Measurements from ENCODE around the gene CYSTM1.

CYSTM1 gene

DNA sequence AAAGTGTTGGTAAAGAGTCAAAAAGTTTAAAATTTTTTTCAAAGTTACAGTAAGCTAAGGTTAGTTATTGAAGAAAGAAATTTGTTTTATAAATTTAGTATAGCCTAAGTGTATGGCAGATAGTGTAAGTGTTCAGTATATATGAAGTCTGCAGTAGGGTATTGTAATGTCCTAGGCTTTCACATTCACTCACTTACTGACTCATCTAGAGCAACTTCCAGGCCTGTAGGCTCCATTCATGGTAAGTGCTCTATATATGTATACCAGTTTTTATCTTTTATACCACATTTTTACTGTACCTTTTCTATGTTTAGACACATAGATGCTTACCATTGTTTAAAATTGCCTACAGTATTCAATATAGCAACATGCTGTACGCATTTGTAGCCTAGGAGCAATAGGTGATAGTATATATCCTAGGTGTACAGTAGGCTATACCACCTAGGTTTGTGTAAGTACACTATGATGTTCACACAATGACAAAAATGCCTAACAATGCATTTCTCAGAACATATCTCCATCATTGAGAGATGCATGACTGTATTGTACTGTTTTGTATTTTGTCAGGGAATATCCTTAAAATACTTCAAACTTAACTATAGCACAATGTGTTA, 38.5 kb downstream of the CYSTM1 start:
- Histone ChIP-seq H3K4me1 (ENCODE audit: insufficient read depth, low read length) (no peaks in the 10 kb centered on the region), H3K27me3 (ENCODE audit: insufficient read depth, low read length) (no peaks in the 10 kb centered on the region), H3K9me3 (ENCODE audit: low read length) (no peaks in the 10 kb centered on the region), H3K36me3 (ENCODE audit: insufficient read depth, low read length) (no peaks in the 10 kb centered on the region), H2AFZ (ENCODE audit: low read depth, low read length) (no peak overlapping the region), H3K4me3 (ENCODE audit: low read length) (no peak overlapping the region)

DNA sequence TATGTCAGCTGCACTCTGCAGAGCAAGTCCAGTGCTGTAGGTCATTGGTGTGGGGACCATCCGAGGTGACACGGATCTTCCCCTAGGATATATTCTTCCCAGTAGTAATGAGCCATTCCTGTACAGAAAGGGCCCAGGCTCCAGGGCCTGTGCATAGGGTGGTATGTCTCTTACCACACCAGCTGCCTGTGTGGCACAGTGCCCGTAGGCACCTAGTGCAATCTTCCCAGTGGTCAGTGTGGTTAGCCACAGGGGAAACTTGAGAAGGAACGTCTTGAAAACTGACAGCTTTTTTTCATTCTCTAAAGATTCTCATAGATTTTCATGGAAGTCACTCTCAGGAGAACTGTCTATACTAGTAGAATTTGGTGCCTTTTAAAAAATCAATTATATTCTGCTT, 39.8 kb downstream of the CYSTM1 start:
- H3K4me3 ChIP-seq (ENCODE audit: low read length), result no peak overlapping the region
- no peaks in the 10 kb centered on the region for H3K4me1 ChIP-seq (ENCODE audit: insufficient read depth, low read length)
- H2AFZ ChIP-seq (ENCODE audit: low read depth, low read length), result no peak overlapping the region
- no peaks in the 10 kb centered on the region for H3K27me3 ChIP-seq (ENCODE audit: insufficient read depth, low read length)
- no peaks in the 10 kb centered on the region for H3K36me3 ChIP-seq (ENCODE audit: insufficient read depth, low read length)
- no peaks in the 10 kb centered on the region for H3K9me3 ChIP-seq (ENCODE audit: low read length)

DNA sequence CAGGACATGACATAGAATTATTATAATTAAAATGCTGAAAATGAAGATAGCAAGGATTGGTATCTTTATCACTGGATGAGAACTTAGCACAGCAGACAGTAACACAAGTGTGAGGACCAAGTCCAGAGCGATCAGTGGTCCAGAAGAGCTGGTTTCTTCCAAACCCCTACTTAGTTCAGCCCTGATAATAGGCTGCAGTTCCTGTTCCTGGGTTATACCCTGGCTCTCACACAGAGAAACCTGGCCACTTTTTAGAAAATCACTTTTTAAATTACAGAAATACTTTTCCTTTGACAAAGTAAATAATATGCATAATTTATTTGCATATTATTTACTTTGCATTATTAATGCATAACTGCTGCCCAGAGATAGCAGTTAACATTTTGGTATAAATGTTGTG, 40.3 kb downstream of the CYSTM1 start:
- H2AFZ ChIP-seq (ENCODE audit: low read depth, low read length), result no peak overlapping the region
- no peaks in the 10 kb centered on the region for H3K9me3 ChIP-seq (ENCODE audit: low read length)
- no peak overlapping the region for H3K4me3 ChIP-seq (ENCODE audit: low read length)
- no peaks in the 10 kb centered on the region for H3K4me1 ChIP-seq (ENCODE audit: insufficient read depth, low read length)
- no peaks in the 10 kb centered on the region for H3K27me3 ChIP-seq (ENCODE audit: insufficient read depth, low read length)
- no peaks in the 10 kb centered on the region for H3K36me3 ChIP-seq (ENCODE audit: insufficient read depth, low read length)

DNA sequence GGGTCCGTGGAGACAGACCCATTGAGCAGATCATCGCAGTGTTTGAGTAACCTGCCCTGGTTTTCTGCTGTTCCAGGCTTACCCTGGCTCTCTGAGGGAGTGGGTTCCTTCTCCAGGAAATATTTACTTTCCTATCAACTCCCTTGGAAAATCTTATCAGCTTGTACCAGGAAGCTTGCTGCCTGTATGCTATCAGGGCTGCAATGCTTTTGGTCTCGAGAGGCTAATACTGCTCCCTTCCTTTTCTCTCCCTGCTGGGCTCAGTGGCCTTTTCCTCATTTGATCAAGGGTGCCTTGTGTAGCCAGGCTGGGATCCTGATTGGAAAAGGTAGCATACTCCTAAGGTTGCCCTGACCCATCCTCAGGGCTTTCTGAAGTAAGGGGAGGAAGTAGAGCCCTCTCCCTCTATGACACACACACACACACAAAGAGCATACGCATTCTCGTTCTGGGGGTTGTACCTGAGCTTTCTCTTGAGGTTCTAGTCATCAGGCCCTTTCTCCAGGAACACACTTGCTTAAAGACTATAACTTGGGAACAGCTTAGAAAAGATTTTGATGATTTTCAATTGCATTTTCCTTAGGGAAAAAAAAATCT, 41.6 kb downstream of the CYSTM1 start:
- no peaks in the 10 kb centered on the region for H3K4me1 ChIP-seq (ENCODE audit: insufficient read depth, low read length)
- no peaks in the 10 kb centered on the region for H3K27me3 ChIP-seq (ENCODE audit: insufficient read depth, low read length)
- no peaks in the 10 kb centered on the region for H3K36me3 ChIP-seq (ENCODE audit: insufficient read depth, low read length)
- no peak overlapping the region for H3K4me3 ChIP-seq (ENCODE audit: low read length)
- no peak overlapping the region for H2AFZ ChIP-seq (ENCODE audit: low read depth, low read length)
- no peaks in the 10 kb centered on the region for H3K9me3 ChIP-seq (ENCODE audit: low read length)

DNA sequence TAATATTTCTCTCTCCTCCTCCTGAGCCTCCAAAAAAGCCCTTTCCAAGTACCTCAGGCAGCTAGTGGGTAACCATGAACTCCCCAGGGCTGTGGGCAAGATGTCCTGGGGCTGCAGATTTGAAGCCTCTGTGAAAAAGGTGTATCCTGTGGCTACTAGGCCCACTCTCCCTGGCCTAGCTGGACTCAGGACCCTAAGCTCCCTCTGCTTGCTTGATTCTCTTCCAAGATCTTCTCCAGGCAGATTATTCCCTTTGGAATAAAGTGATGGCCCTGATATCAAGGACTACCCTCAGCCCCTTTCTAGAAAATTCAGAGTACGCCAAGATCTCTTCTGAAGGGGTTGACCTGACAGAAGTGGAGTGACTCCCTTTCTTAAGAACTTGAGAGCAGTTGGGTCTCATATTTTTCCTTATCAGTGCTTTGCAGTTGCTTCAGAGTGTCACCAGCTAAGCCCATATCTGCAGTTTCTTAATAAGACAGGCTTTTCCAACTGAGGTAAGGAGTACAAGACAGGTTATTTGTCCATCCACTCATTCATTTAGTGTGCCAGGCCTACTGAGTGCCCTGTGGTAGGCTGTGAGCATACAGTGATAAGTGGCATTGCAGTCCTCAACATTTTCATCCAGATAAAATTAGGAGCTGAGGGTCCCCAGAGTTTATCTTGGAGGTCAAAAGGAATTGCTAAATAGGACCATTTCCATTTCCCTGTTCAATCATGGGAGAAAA, 42.5 kb downstream of the CYSTM1 start:
- Histone ChIP-seq H3K4me3 (ENCODE audit: low read length) (no peak overlapping the region), H3K27me3 (ENCODE audit: insufficient read depth, low read length) (no peaks in the 10 kb centered on the region), H3K36me3 (ENCODE audit: insufficient read depth, low read length) (no peaks in the 10 kb centered on the region), H2AFZ (ENCODE audit: low read depth, low read length) (no peak overlapping the region), H3K4me1 (ENCODE audit: insufficient read depth, low read length) (no peaks in the 10 kb centered on the region), H3K9me3 (ENCODE audit: low read length) (no peaks in the 10 kb centered on the region)

DNA sequence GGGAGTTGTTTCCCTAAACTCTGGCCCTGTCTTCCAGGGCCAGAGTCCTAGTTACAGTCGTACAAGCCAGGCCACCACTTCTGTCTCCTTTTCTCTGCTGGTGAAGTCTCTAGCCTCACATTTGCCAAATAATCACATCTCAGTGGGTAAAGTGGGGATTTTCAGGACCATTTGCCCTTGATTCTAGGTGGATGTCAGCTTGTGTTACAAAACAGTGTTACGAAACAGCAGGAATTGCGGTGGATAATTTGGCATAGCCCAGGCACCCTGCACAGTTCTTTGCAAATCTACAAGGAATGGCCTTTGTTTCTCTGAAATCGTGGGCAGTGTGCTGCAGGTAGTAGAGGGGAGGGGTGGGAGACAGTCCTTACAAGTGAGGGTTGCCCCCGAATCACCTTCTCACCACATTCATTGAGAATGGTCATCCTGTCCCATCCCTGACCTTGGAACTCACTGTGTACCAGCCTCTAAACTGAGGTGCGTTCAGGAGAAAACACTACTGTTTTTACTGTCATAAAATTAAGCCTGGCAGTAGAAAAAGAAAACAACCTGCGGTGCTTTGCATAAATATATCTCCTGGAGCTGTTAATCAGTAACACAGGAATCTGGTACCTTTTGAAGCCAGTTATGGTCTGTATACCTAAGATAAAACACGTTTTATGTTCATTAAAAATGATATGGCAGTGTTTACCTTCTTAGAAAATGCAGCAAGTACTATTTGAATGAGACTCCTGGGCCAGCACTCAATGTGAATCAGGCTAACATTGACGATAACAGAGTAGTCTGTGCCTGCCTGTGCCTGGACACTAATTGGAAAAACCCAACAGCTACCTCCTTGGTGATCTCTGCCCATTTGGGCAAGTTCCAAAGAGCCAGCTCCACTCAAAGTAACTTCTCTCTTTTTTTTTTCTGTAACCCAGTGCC, 44.3 kb downstream of the CYSTM1 start:
- no peak overlapping the region for H2AFZ ChIP-seq (ENCODE audit: low read depth, low read length)
- H3K27me3 ChIP-seq (ENCODE audit: insufficient read depth, low read length), result no peaks in the 10 kb centered on the region
- no peaks in the 10 kb centered on the region for H3K4me1 ChIP-seq (ENCODE audit: insufficient read depth, low read length)
- no peaks in the 10 kb centered on the region for H3K36me3 ChIP-seq (ENCODE audit: insufficient read depth, low read length)
- H3K9me3 ChIP-seq (ENCODE audit: low read length), result no peaks in the 10 kb centered on the region
- no peak overlapping the region for H3K4me3 ChIP-seq (ENCODE audit: low read length)

DNA sequence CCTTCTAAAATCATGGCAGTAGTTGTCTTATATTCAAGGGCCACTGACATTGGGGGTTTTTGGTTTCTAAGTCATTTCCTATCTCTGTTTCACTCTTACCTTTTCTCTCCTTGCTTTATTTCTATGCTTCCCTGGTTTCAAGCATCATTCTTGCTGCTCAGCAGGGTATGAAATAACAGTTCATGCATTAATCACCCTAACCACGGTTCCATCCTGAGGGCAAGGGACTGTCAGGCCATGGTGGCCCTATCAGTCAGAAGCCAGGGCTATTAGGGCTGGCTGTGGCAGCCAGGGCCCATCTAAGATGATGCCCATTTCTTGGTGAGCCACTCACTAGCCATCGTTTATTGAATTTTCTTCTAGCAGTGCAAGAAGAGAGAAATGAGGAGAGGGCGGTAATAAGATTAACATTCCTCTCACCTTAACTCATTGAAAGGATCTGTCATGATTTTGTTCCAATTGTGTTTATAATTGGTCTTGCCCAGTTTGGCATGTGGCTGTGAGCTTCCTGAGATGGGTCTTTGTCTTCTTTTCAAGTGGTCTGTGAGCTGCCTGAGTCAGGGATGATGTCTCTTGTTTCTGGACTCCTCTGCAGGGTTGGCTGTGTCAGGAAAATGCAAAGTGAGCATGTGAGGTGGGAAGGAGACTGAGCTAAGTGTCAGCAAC, 45.2 kb downstream of the CYSTM1 start:
- Histone ChIP-seq H3K27me3 (ENCODE audit: insufficient read depth, low read length) (no peaks in the 10 kb centered on the region), H3K9me3 (ENCODE audit: low read length) (no peaks in the 10 kb centered on the region), H3K4me3 (ENCODE audit: low read length) (no peak overlapping the region), H3K36me3 (ENCODE audit: insufficient read depth, low read length) (no peaks in the 10 kb centered on the region), H3K4me1 (ENCODE audit: insufficient read depth, low read length) (no peaks in the 10 kb centered on the region), H2AFZ (ENCODE audit: low read depth, low read length) (no peak overlapping the region)

DNA sequence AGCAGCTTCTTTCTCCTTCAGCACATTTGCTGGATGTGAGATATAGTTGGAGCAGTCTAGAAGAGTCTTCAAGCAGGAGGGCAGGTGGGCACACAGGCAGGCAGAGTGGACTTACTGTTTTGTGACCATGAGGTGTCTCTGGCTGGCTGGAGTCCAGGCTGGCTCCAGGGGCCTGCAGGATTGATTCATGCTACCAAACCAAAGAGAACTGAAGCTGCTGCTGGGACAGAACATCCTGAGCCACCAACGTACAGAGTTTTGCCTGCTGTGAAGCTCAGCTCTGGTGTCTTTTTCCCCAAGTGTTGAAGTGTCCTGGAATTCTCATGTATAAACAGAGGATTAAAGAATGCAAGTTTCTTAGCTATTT, 45.7 kb downstream of the CYSTM1 start:
- no peaks in the 10 kb centered on the region for H3K9me3 ChIP-seq (ENCODE audit: low read length)
- H2AFZ ChIP-seq (ENCODE audit: low read depth, low read length), result no peak overlapping the region
- no peaks in the 10 kb centered on the region for H3K36me3 ChIP-seq (ENCODE audit: insufficient read depth, low read length)
- no peaks in the 10 kb centered on the region for H3K27me3 ChIP-seq (ENCODE audit: insufficient read depth, low read length)
- no peaks in the 10 kb centered on the region for H3K4me1 ChIP-seq (ENCODE audit: insufficient read depth, low read length)
- H3K4me3 ChIP-seq (ENCODE audit: low read length), result no peak overlapping the region

DNA sequence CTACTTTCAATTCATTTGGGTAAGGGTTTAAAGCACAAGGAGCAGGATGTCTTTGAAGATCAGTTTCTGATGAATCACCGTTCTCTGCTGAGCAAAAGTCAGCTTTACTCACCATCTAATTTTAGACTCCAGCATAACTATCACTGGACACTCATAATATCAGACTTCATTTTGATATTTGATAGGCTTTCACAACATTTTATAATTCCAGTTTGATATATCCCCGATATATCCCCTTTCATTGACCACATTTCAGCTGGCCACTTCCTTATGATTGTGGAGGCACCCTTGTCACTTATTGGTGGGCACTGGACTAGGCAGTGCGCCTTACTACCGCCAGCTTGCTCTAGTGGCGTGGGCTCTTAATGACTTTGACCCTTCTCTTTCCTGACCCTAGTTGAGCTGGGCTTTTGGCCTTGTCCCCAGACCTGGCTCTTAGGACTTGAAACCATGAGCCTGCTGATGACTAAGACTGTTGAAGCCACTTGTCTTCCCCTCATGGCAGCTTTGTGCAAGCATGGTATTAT, 46.8 kb downstream of the CYSTM1 start:
- no peaks in the 10 kb centered on the region for H3K36me3 ChIP-seq (ENCODE audit: insufficient read depth, low read length)
- H3K9me3 ChIP-seq (ENCODE audit: low read length), result no peaks in the 10 kb centered on the region
- H3K4me3 ChIP-seq (ENCODE audit: low read length), result no peak overlapping the region
- H3K4me1 ChIP-seq (ENCODE audit: insufficient read depth, low read length), result no peaks in the 10 kb centered on the region
- no peak overlapping the region for H2AFZ ChIP-seq (ENCODE audit: low read depth, low read length)
- no peaks in the 10 kb centered on the region for H3K27me3 ChIP-seq (ENCODE audit: insufficient read depth, low read length)

DNA sequence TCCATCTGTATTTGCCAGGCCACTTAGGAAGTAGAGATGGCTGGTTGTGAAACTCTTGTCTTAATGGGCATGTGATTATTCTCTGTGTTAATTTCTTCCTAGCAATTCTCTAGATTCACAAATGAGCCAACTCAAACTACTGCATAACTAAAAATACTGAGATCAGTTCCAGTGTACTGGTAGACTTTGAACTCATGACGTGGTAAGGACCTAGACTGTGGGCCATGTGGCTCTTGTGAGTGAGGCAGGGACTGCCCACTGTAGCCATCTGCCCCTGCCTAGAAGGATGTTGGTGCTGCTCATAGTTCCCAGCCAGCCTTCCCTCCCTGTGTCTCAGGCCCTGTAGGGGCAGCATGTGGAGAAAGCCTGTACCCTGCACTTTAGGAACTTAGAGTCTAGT, 47.4 kb downstream of the CYSTM1 start:
- Histone ChIP-seq H2AFZ (ENCODE audit: low read depth, low read length) (no peak overlapping the region), H3K4me1 (ENCODE audit: insufficient read depth, low read length) (no peaks in the 10 kb centered on the region), H3K27me3 (ENCODE audit: insufficient read depth, low read length) (no peaks in the 10 kb centered on the region), H3K4me3 (ENCODE audit: low read length) (no peak overlapping the region), H3K36me3 (ENCODE audit: insufficient read depth, low read length) (no peaks in the 10 kb centered on the region), H3K9me3 (ENCODE audit: low read length) (no peaks in the 10 kb centered on the region)

DNA sequence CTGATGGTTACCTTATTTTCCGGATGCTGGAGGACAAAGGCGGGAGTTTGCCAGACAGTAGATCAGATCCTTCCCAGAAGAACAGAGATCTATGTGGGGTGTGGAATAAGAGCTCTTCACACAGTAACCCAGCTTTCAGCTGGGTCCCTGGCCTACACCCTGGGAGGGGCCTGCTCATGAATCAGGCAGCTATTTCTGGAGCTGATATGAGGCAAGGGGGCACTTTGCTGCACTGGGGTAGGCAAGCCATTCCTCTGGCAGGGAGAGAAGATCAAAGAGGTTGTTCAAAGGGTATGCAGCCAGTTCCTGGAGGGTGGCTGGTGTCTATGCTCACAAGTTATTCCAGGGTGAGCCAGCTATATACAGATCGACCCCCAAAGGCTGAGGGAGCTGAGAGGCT, 48.6 kb downstream of the CYSTM1 start:
- no peaks in the 10 kb centered on the region for H3K36me3 ChIP-seq (ENCODE audit: insufficient read depth, low read length)
- no peak overlapping the region for H2AFZ ChIP-seq (ENCODE audit: low read depth, low read length)
- H3K4me1 ChIP-seq (ENCODE audit: insufficient read depth, low read length), result no peaks in the 10 kb centered on the region
- no peaks in the 10 kb centered on the region for H3K27me3 ChIP-seq (ENCODE audit: insufficient read depth, low read length)
- no peaks in the 10 kb centered on the region for H3K9me3 ChIP-seq (ENCODE audit: low read length)
- no peak overlapping the region for H3K4me3 ChIP-seq (ENCODE audit: low read length)

DNA sequence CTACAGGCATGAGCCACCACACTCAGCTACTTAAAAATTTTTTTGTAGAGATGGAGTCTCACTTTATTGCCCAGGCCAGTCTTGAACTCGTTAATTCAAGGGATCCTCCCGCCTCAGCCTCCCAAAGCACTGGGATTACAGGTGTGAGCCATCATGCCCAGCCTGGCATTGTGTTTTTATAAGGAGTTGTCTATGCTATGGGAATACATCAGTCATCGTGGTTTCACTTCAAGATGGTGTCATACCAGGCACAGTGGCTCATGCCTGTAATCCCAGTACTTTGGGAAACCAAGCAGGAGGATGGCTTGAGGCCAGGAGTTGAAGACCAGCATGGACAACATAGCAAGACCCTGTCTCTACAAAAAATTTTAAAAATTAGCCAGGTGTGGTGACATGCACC, 49.7 kb downstream of the CYSTM1 start:
- no peak overlapping the region for H3K4me3 ChIP-seq (ENCODE audit: low read length)
- no peaks in the 10 kb centered on the region for H3K36me3 ChIP-seq (ENCODE audit: insufficient read depth, low read length)
- H3K4me1 ChIP-seq (ENCODE audit: insufficient read depth, low read length), result no peaks in the 10 kb centered on the region
- no peaks in the 10 kb centered on the region for H3K9me3 ChIP-seq (ENCODE audit: low read length)
- no peak overlapping the region for H2AFZ ChIP-seq (ENCODE audit: low read depth, low read length)
- no peaks in the 10 kb centered on the region for H3K27me3 ChIP-seq (ENCODE audit: insufficient read depth, low read length)
